H1 (cell line): Measurements from ENCODE around the gene RFNG. TPM values are rescaled to one million over a fixed set of nuclear protein-coding genes. Genes with fewer than 3 reads are reported as not detected.

Source experiments
- CTCF ChIA-PET: fragments of 300-600 bp; sonication (Branson Sonifier 250); formaldehyde crosslinking; loops from one replicate; lab custom pipeline; 2021; ENCODE audit not compliant: partially characterized antibody; lab: Charles Lee
- POLR2A ChIA-PET: fragments of 300-600 bp; sonication (Branson Sonifier 250); formaldehyde crosslinking; loops from one replicate; lab custom pipeline; 2021; ENCODE audit warnings: inconsistent platforms; ENCODE audit not compliant: partially characterized antibody; lab: Charles Lee
- DNase-seq, 2 experiments: peaks; one replicate each; pipeline versions ENCODE4 v3.0.0 to v3.0.0-alpha.2; 2010 to 2022; ENCODE audit warnings: low spot score in 2 of 2, low read depth in 1 of 2, mixed read lengths in 1 of 2
- FAIRE-seq: peaks from 2 replicates; lab custom pipeline; 2011; peaks lifted over from hg19 to GRCh38; lab: Jason Lieb, UNC
- H2AFZ ChIP-seq: 2 replicates; pipeline ENCODE4 v1.8.1; 2012; ENCODE audit warnings: low read length, inconsistent platforms
- H2AK5ac ChIP-seq: 2 replicates; pipeline ENCODE4 v1.6.1; 2013; ENCODE audit warnings: low read depth, low read length
- H2BK120ac ChIP-seq: replicated peaks from 2 replicates; pipeline ENCODE3; 2013; ENCODE audit warnings: low read depth, low read length, inconsistent platforms
- H2BK12ac ChIP-seq: 2 replicates; pipeline ENCODE4 v1.6.1; 2013; ENCODE audit warnings: low read depth, low read length
- H2BK15ac ChIP-seq: 2 replicates; pipeline ENCODE4 v1.6.1; 2013; ENCODE audit warnings: low read length
- H2BK20ac ChIP-seq: 2 replicates; pipeline ENCODE4 v1.6.1; 2013; ENCODE audit warnings: low read length
- H2BK5ac ChIP-seq: 2 replicates; pipeline ENCODE4 v1.6.1; 2013; ENCODE audit warnings: low read depth, low read length
- H3K14ac ChIP-seq: 2 replicates; pipeline ENCODE4 v1.6.1; 2013; ENCODE audit warnings: inconsistent platforms; ENCODE audit not compliant: insufficient read length
- H3K18ac ChIP-seq: 2 replicates; pipeline ENCODE4 v1.6.1; 2013; ENCODE audit warnings: low read length; ENCODE audit errors: extremely low read depth
- H3K23ac ChIP-seq: 2 replicates; pipeline ENCODE4 v1.6.1; 2013; ENCODE audit warnings: inconsistent platforms; ENCODE audit not compliant: insufficient read length
- H3K23me2 ChIP-seq: 2 replicates; pipeline ENCODE4 v1.6.1; 2013; ENCODE audit warnings: low read depth, low read length
- H3K27ac ChIP-seq: 2 replicates; pipeline ENCODE4 v1.6.1; 2011; ENCODE audit warnings: low read depth, low read length, inconsistent platforms
- H3K27me3 ChIP-seq, 4 experiments: replicated peaks in 1 of 4; 1 replicate in 1 of 4; 2 replicates in 3 of 4; pipeline versions ENCODE4 v1.6.1 to v1.8.1; 2011 to 2013; ENCODE audit warnings: low read length in 3 of 4, mild to moderate bottlenecking in 3 of 4, inconsistent platforms in 2 of 4, mixed read lengths in 2 of 4, moderate library complexity in 1 of 4; ENCODE audit not compliant: control insufficient read depth in 3 of 4, insufficient read depth in 3 of 4; ENCODE audit errors: extremely low read depth in 1 of 4
- H3K36me3 ChIP-seq, 4 experiments: 2 replicates each; pipeline versions ENCODE4 v1.6.1 to v1.8.1; 2011 to 2013; ENCODE audit warnings: mild to moderate bottlenecking in 4 of 4, low read length in 3 of 4, moderate library complexity in 2 of 4, control low read depth in 1 of 4, inconsistent platforms in 1 of 4; ENCODE audit not compliant: insufficient read depth in 4 of 4, control insufficient read depth in 2 of 4
- H3K4ac ChIP-seq: replicated peaks from 2 replicates; pipeline ENCODE3; 2013; ENCODE audit warnings: low read length, low read depth, mixed read lengths, inconsistent platforms; ENCODE audit not compliant: insufficient read length
- H3K4me1 ChIP-seq, 4 experiments: replicated peaks in 1 of 4; 1 replicate in 1 of 4; 2 replicates in 3 of 4; pipeline versions ENCODE4 v1.6.1 to v1.8.1; 2011 to 2013; ENCODE audit warnings: low read length in 3 of 4, inconsistent platforms in 2 of 4, mixed read lengths in 1 of 4; ENCODE audit not compliant: insufficient read depth in 4 of 4, control insufficient read depth in 3 of 4
- H3K4me2 ChIP-seq, 2 experiments: 2 replicates each; pipeline versions ENCODE4 v1.6.1 to v1.8.1; 2011 to 2013; ENCODE audit warnings: low read depth in 2 of 2, low read length in 2 of 2, control low read depth in 1 of 2, inconsistent platforms in 1 of 2, mild to moderate bottlenecking in 1 of 2; ENCODE audit not compliant: insufficient read depth in 1 of 2
- H3K4me3 ChIP-seq, 4 experiments: fragments of 200-600, 300-600 bp in 1 of 4; sonication (generic), shearing (Covaris generic), sonication (Bioruptor Twin) in 1 of 4; 2 replicates each; pipeline versions ENCODE4 v1.5.1 to v1.8.1; 2011 to 2016; ENCODE audit warnings: low read length in 4 of 4, low read depth in 3 of 4, control low read depth in 2 of 4, inconsistent platforms in 2 of 4, mild to moderate bottlenecking in 2 of 4, mixed read lengths in 1 of 4, moderate library complexity in 1 of 4; ENCODE audit not compliant: insufficient read depth in 2 of 4; ENCODE audit errors: extremely low read depth in 1 of 4
- H3K56ac ChIP-seq: replicated peaks from 2 replicates; pipeline ENCODE3; 2013; ENCODE audit warnings: low read depth, mild to moderate bottlenecking, mixed read lengths, low read length, inconsistent platforms; ENCODE audit not compliant: insufficient read length
- H3K79me1 ChIP-seq: 2 replicates; pipeline ENCODE4 v1.6.1; 2013; ENCODE audit warnings: low read depth, low read length, control low read depth
- H3K79me2 ChIP-seq, 2 experiments: 2 replicates each; pipeline versions ENCODE4 v1.6.1 to v1.8.1; 2012 to 2013; ENCODE audit warnings: low read length in 2 of 2, mild to moderate bottlenecking in 2 of 2, inconsistent platforms in 1 of 2; ENCODE audit not compliant: insufficient read depth in 2 of 2, control insufficient read depth in 1 of 2
- H3K9ac ChIP-seq, 4 experiments: replicated peaks in 1 of 4; 1 replicate in 1 of 4; 2 replicates in 3 of 4; pipeline versions ENCODE4 v1.6.1 to v1.8.1; 2011 to 2013; ENCODE audit warnings: low read depth in 3 of 4, low read length in 3 of 4, control low read depth in 2 of 4, mild to moderate bottlenecking in 2 of 4, moderate library complexity in 2 of 4, inconsistent platforms in 1 of 4; ENCODE audit errors: extremely low read depth in 1 of 4
- H3K9me3 ChIP-seq, 2 experiments: 2 replicates each; pipeline versions ENCODE4 v1.6.1 to v1.8.1; 2012 to 2013; ENCODE audit warnings: mild to moderate bottlenecking in 2 of 2, moderate library complexity in 2 of 2, control low read depth in 1 of 2, inconsistent platforms in 1 of 2, low read depth in 1 of 2, low read length in 1 of 2, mixed read lengths in 1 of 2; ENCODE audit not compliant: insufficient read depth in 2 of 2
- H4K20me1 ChIP-seq, 2 experiments: replicated peaks in 1 of 2; 2 replicates each; pipeline versions ENCODE3 to v1.8.1; 2011 to 2013; ENCODE audit warnings: inconsistent platforms in 2 of 2, low read length in 2 of 2, mild to moderate bottlenecking in 1 of 2; ENCODE audit not compliant: insufficient read depth in 2 of 2, control insufficient read depth in 1 of 2
- H4K5ac ChIP-seq: 2 replicates; pipeline ENCODE4 v1.6.1; 2013; ENCODE audit warnings: low read length, low read depth, mixed read lengths, inconsistent platforms; ENCODE audit not compliant: insufficient read length
- H4K8ac ChIP-seq: 2 replicates; pipeline ENCODE4 v1.8.0; 2013; ENCODE audit warnings: mild to moderate bottlenecking, moderate library complexity, low read length, inconsistent platforms; ENCODE audit not compliant: insufficient read depth; ENCODE audit errors: extremely low read depth
- H4K91ac ChIP-seq: replicated peaks from 2 replicates; pipeline ENCODE3; 2013; ENCODE audit warnings: low read length, mixed read lengths, inconsistent platforms; ENCODE audit not compliant: insufficient read length
- BACH1 ChIP-seq: IDR thresholded peaks from 2 replicates; pipeline ENCODE4 v1.6.1; 2012; ENCODE audit warnings: low read length, improper control_type of control experiment
- CHD1 ChIP-seq: IDR thresholded peaks from 2 replicates; pipeline ENCODE4 v1.6.1; 2012; ENCODE audit warnings: low read depth, low read length, improper control_type of control experiment
- FOSL1 ChIP-seq: IDR thresholded peaks from 2 replicates; pipeline ENCODE4 v1.6.1; 2011; ENCODE audit warnings: mild to moderate bottlenecking, low read depth, low read length, moderate library complexity; ENCODE audit not compliant: insufficient read depth
- POLR2AphosphoS5 ChIP-seq: IDR thresholded peaks from 2 replicates; pipeline ENCODE4 v1.6.1; 2011; ENCODE audit warnings: low read depth, low read length
- SAP30 ChIP-seq: fragments of 300-600 bp; sonication (generic); IDR thresholded peaks from 2 replicates; pipeline ENCODE4 v1.7.1; 2012; ENCODE audit warnings: low read length, moderate library complexity, mild to moderate bottlenecking, inconsistent platforms; ENCODE audit not compliant: insufficient read depth, insufficient replicate concordance
- TAF7 ChIP-seq: optimal IDR thresholded peaks from 2 replicates; pipeline ENCODE3; 2011; ENCODE audit warnings: low read depth, mild to moderate bottlenecking, inconsistent platforms, low read length, moderate library complexity, borderline replicate concordance
- TBP ChIP-seq: IDR thresholded peaks from 2 replicates; pipeline ENCODE4 v1.6.1; 2011; ENCODE audit warnings: low read depth, low read length, improper control_type of control experiment
- WGBS, 2 experiments: shearing (Covaris generic) in 1 of 2; methylation state at CpG; one replicate each; pipeline versions ENCODE4 v1.1.6 to v1.1.7; 2013 to 2015; ENCODE audit warnings: low lambda C conversion rate in 2 of 2, mixed read lengths in 2 of 2, inconsistent platforms in 1 of 2, low coverage in 1 of 2, missing lambda C conversion rate in 1 of 2; ENCODE audit not compliant: insufficient replicate concordance in 2 of 2, insufficient coverage in 1 of 2, insufficient read length in 1 of 2; ENCODE audit errors: extremely low coverage in 1 of 2, missing lambda C conversion rate in 1 of 2; 5-methylcytosine and 5-hydroxymethylcytosine counted together
- polyA plus RNA-seq, 7 experiments: library from polyadenylated mRNA; depleted of rRNA in 3 of 7; stranded (reverse) in 5 of 7; unstranded in 2 of 7; fragments of >200 nt in 5 of 7; fragments of 200-250 nt in 2 of 7; gene quantifications; 1 replicate in 5 of 7; 2 replicates in 1 of 7; 4 replicates in 1 of 7; pipeline versions ENCODE4 v1.2.1 to v1.2.3, GENCODE V29; 2011 to 2013; ENCODE audit warnings: missing spikeins in 2 of 7, mixed read lengths in 2 of 7
- total RNA-seq: library from RNA; stranded (reverse); fragmentation: NEBNext Ultra II Directional; extraction: Animal tissue kit (Norgen Biotek cat#: 25700); gene quantifications from 2 replicates; pipeline ENCODE4 v1.2.1, GENCODE V29; 2021

RFNG gene
- total and polyA plus RNA-seq, 2 of the 8 experiments (the other 6 are each of a cell fraction or from before 2014, with no cell fraction given) = 26.7 to 28.4 TPM

DNA sequence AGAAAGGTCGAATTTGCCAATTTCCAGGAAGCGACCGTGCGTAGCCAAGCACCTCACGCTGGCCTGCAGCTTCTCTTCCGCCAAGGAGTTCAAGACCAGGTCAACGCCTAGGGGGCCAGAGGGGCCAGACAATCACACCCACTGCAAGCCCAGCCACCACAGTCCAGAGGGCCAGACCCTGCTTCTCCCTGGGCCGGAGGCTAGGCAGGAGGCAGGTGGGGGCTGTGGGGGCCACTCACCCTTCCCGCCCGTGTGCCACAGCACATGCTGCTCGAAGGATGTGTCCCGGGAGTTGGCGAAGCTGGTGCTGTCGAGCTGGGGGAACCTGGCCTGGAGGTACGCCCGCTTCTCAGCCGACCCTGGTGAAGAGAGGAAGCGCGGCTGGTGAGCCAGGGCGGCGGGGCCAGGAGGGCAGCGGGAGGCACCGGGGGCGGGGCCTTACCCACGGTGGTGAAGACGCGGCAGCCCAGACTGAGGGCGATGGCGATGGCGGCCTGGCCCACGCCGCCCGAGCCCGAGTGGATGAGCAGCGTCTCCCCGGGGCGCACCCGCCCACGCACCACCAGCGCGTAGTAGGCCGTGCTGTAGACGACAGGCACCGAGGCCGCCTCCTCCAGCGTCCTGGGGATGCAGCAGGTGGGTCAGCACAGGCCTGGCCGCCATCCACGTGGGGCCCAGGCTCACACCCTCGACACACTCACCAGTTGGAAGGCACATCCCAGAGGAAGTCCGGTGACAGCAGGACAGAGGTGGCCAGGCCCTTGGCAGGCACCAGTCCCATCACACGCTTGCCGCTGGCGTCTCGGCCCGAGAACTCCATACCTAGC, 32.1 kb upstream of the RFNG start:
- ChIA-PET CTCF (interaction anchor here (0.6 to 1.2 kb wide), 3 partner anchors 22 to 74 kb away, joined by 3 read pairs; no protein-coding TSS in a partner anchor), POLR2A (interaction anchor here (0.6 to 12.5 kb wide), 9 partner anchors 5 to 67 kb away, joined by 3 to 105 read pairs (median 5); no protein-coding TSS in a partner anchor)
- no peak overlapping the region for H2BK12ac ChIP-seq
- H2AFZ ChIP-seq = no peak overlapping the region
- no peak overlapping the region for H4K5ac ChIP-seq
- no peak overlapping the region for H2BK20ac ChIP-seq
- WGBS, 2 experiments = 96% methylated on average over 35 of the region's 55 CpGs; no CpG with 5 or more reads in 1 of the 2 experiments
- H4K91ac ChIP-seq = no peak overlapping the region
- no peak for DNase-seq
- no peak overlapping the region for H3K23ac ChIP-seq
- no peak overlapping the region for H2BK15ac ChIP-seq
- TF ChIP-seq CHD1 (no peak), POLR2AphosphoS5 (0 out of 2 replicates have a peak, but pooled peaks have one; percentile 1), TBP (no peak), TAF7 (no peak), FOSL1 (no peak), BACH1 (no peak), SAP30 (no peak)
- peaks cover 30 to 75% of the 10 kb centered on the region in 2 experiments for H4K20me1 ChIP-seq
- no peak overlapping the region for H4K8ac ChIP-seq
- H3K27me3 ChIP-seq = no peaks in the 10 kb centered on the region
- no peak overlapping the region for H2AK5ac ChIP-seq
- no peaks in the 10 kb centered on the region for H3K4me1 ChIP-seq
- H3K27ac ChIP-seq = no peak overlapping the region
- H3K4me2 ChIP-seq = no peak overlapping the region
- H3K79me1 ChIP-seq = peaks cover 7% of the 10 kb centered on the region
- no peak overlapping the region for H3K9ac ChIP-seq
- no peaks in the 10 kb centered on the region for H3K23me2 ChIP-seq
- no peaks in the 10 kb centered on the region for H3K79me2 ChIP-seq
- H3K18ac ChIP-seq = no peak overlapping the region
- no peak overlapping the region for H2BK120ac ChIP-seq
- H2BK5ac ChIP-seq = 0 out of 2 replicates have a peak overlapping the region, but pooled peaks have one; percentile 44
- no peaks in the 10 kb centered on the region for H3K9me3 ChIP-seq
- no peak overlapping the region for H3K4me3 ChIP-seq
- H3K56ac ChIP-seq = no peak overlapping the region
- no peak overlapping the region for H3K14ac ChIP-seq
- no peak overlapping the region for H3K4ac ChIP-seq
- peaks cover 66 to 97% (median 91%) of the 10 kb centered on the region in 4 experiments for H3K36me3 ChIP-seq
- FAIRE-seq = no peak
